Smooth muscle cell (in vitro differentiated cells): Measurements from ENCODE around the gene TBX22. TPM values are rescaled to one million over a fixed set of nuclear protein-coding genes. Genes with fewer than 3 reads are reported as not detected.

Source experiments
- DNase-seq: peaks from one replicate; lab custom pipeline; 2025; ENCODE audit not compliant: unreplicated experiment; lab: John Stamatoyannopoulos, UW
- H2AFZ ChIP-seq: fragments of 200-600 bp; sonication (generic); 2 replicates; pipeline ENCODE4 v1.6.0; 2016; ENCODE audit warnings: antibody characterized with exemption, low read depth, mild to moderate bottlenecking
- H3F3A ChIP-seq: fragments of 200-600 bp; sonication (generic); 2 replicates; pipeline ENCODE4 v1.6.0; 2017; ENCODE audit warnings: antibody characterized with exemption, low read depth
- H3K27ac ChIP-seq: fragments of 200-600 bp; sonication (generic); 2 replicates; pipeline ENCODE4 v1.5.1; 2016; ENCODE audit warnings: low read depth, mild to moderate bottlenecking
- H3K27me3 ChIP-seq: fragments of 200-600 bp; sonication (generic); 2 replicates; pipeline ENCODE4 v1.6.1; 2016; ENCODE audit warnings: low read depth, mild to moderate bottlenecking
- H3K36me3 ChIP-seq: fragments of 200-600 bp; sonication (generic); 2 replicates; pipeline ENCODE4 v1.5.1; 2016; ENCODE audit warnings: low read depth
- H3K4me1 ChIP-seq: fragments of 200-600 bp; sonication (generic); 2 replicates; pipeline ENCODE4 v1.5.1; 2016; ENCODE audit warnings: low read depth
- H3K4me2 ChIP-seq: fragments of 200-600 bp; sonication (generic); 2 replicates; pipeline ENCODE4 v1.6.0; 2016; ENCODE audit warnings: mild to moderate bottlenecking
- H3K4me3 ChIP-seq: fragments of 200-600 bp; sonication (generic); 2 replicates; pipeline ENCODE4 v1.5.1; 2016; ENCODE audit warnings: mild to moderate bottlenecking
- H3K79me2 ChIP-seq: fragments of 200-600 bp; sonication (generic); 2 replicates; pipeline ENCODE4 v1.6.0; 2016; ENCODE audit warnings: low read depth, mild to moderate bottlenecking
- H3K9ac ChIP-seq: fragments of 200-600 bp; sonication (generic); 2 replicates; pipeline ENCODE4 v1.6.0; 2016; ENCODE audit warnings: low read depth
- H3K9me3 ChIP-seq: fragments of 200-600 bp; sonication (generic); replicated peaks from 2 replicates; pipeline ENCODE4 v1.5.1; 2016; ENCODE audit warnings: low read depth
- H4K20me1 ChIP-seq: fragments of 200-600 bp; sonication (generic); 2 replicates; pipeline ENCODE4 v1.6.0; 2016; ENCODE audit warnings: low read depth
- CTCF ChIP-seq: fragments of 200-600 bp; sonication (generic); IDR thresholded peaks from 2 replicates; pipeline ENCODE4 v1.5.1; 2017; ENCODE audit warnings: borderline replicate concordance, mild to moderate bottlenecking, antibody characterized with exemption; ENCODE audit not compliant: insufficient read depth, poor library complexity, severe bottlenecking
- WGBS: methylation state at CpG from one replicate; pipeline ENCODE4 v1.1.7; 2016; ENCODE audit warnings: low lambda C conversion rate; 5-methylcytosine and 5-hydroxymethylcytosine counted together
- polyA plus RNA-seq: library from polyadenylated mRNA; unstranded; fragments of >200 nt; fragmentation: Nextera tagmentation; extraction: Ambion mirVana; gene quantifications from 2 replicates; pipeline ENCODE4 v1.2.1, GENCODE V29; 2016
- total RNA-seq: library from RNA; depleted of rRNA; stranded (reverse); fragments of >200 nt; gene quantifications from 2 replicates; pipeline ENCODE4 v1.2.3, GENCODE V29; 2014

Gene TBX22
- total and polyA plus RNA-seq, 2 experiments from 2014 or later, result 0.13 TPM; not detected in 1

GRCh38 chrX:80011522-80011921 is 3.0 kb upstream of the TBX22 start:
- Histone ChIP-seq H3K79me2 (no peaks in the 10 kb centered on the region), H3K27me3 (no peaks in the 10 kb centered on the region), H3K4me2 (no peak overlapping the region), H3K9me3 (peaks cover 3% of the 10 kb centered on the region), H4K20me1 (no peaks in the 10 kb centered on the region), H3K9ac (no peak overlapping the region), H3K4me1 (no peaks in the 10 kb centered on the region), H2AFZ (no peak overlapping the region), H3K4me3 (no peak overlapping the region), H3K36me3 (no peaks in the 10 kb centered on the region), H3F3A (no peaks in the 10 kb centered on the region), H3K27ac (no peak overlapping the region)
- no peak for TF ChIP-seq CTCF
- WGBS, result 86% methylated on average over 10 of the region's 10 CpGs
- DNase-seq, result no peak

- 64% methylated on average over 3 of the region's 3 CpGs for WGBS
These were observed 1.6 kb downstream of the TBX22 start for GRCh38 chrX:80016182-80016581.

GRCh38 chrX:80021621-80022020 is 7.1 kb downstream of the TBX22 start:
- DNase-seq, result no peak
- H3K9me3 ChIP-seq, result no peaks in the 10 kb centered on the region
- H4K20me1 ChIP-seq, result no peaks in the 10 kb centered on the region
- no peaks in the 10 kb centered on the region for H3K36me3 ChIP-seq
- WGBS, result 42% methylated on average over 4 of the region's 4 CpGs
- no peak overlapping the region for H3K27ac ChIP-seq
- no peaks in the 10 kb centered on the region for H3K27me3 ChIP-seq
- no peaks in the 10 kb centered on the region for H3K4me1 ChIP-seq
- peak overlapping the region; percentile 84 for H3K4me2 ChIP-seq
- no peak for TF ChIP-seq CTCF
- H3K4me3 ChIP-seq, result peak overlapping the region; percentile 50
- H3K79me2 ChIP-seq, result no peaks in the 10 kb centered on the region
- no peak overlapping the region for H3K9ac ChIP-seq
- H2AFZ ChIP-seq, result no peak overlapping the region
- H3F3A ChIP-seq, result no peaks in the 10 kb centered on the region

More at GRCh38 chrX:80016182-80016581, 1.6 kb downstream of the TBX22 start:
- no peak overlapping the region for H3K4me3 ChIP-seq
- no peaks in the 10 kb centered on the region for H3K79me2 ChIP-seq
- H2AFZ ChIP-seq, result no peak overlapping the region
- no peaks in the 10 kb centered on the region for H3K4me1 ChIP-seq
- no peaks in the 10 kb centered on the region for H3F3A ChIP-seq
- H3K27ac ChIP-seq, result no peak overlapping the region
- no peaks in the 10 kb centered on the region for H4K20me1 ChIP-seq
- no peak for TF ChIP-seq CTCF
- no peaks in the 10 kb centered on the region for H3K36me3 ChIP-seq
- no peak overlapping the region for H3K9ac ChIP-seq
- no peak overlapping the region for H3K4me2 ChIP-seq
- DNase-seq, result no peak
- no peaks in the 10 kb centered on the region for H3K9me3 ChIP-seq
- H3K27me3 ChIP-seq, result no peaks in the 10 kb centered on the region

GRCh38 chrX:80022363-80023031 is 7.9 kb downstream of the TBX22 start:
- Histone ChIP-seq H3K4me2 (peak overlapping the region; percentile 84), H3K79me2 (no peaks in the 10 kb centered on the region), H3K9me3 (no peaks in the 10 kb centered on the region), H4K20me1 (no peaks in the 10 kb centered on the region), H3K4me3 (peak overlapping the region; percentile 50), H3K9ac (no peak overlapping the region), H3F3A (no peaks in the 10 kb centered on the region), H2AFZ (peak overlapping the region; percentile 66), H3K27me3 (no peaks in the 10 kb centered on the region), H3K27ac (no peak overlapping the region), H3K4me1 (no peaks in the 10 kb centered on the region), H3K36me3 (no peaks in the 10 kb centered on the region)
- 46% methylated on average over 35 of the region's 35 CpGs for WGBS
- no peak for DNase-seq
- TF ChIP-seq CTCF, result no peak
